T47D (cell line): ENCODE results near the gene HSF5.

ENCODE experiments used
- DNase-seq, 2 experiments: peaks; one replicate each; pipeline versions ENCODE4 v3.0.0 to v3.0.0-alpha.2; 2011 to 2012; ENCODE audit warnings: low read depth in 1 of 2, low spot score in 1 of 2
- JUND ChIP-seq: IDR thresholded peaks from 2 replicates; pipeline ENCODE4 v1.6.1; 2012; ENCODE audit warnings: low read depth
- in situ Hi-C: cut with HindIII; loops from 2 replicates; pipeline ENCODE4 v1.10.0; 2016; ENCODE audit warnings: low sequenced_read_pairs, low pct_unique_long_range_greater_than_20kb

The HSF5 gene

GRCh38 chr17:58447039-58447975, 40.9 kb downstream of the HSF5 start:
- in situ Hi-C loops, result no loop called here
- DNase-seq, result peak; percentile 61 to 94
- TF ChIP-seq JUND, result no peak

DNA sequence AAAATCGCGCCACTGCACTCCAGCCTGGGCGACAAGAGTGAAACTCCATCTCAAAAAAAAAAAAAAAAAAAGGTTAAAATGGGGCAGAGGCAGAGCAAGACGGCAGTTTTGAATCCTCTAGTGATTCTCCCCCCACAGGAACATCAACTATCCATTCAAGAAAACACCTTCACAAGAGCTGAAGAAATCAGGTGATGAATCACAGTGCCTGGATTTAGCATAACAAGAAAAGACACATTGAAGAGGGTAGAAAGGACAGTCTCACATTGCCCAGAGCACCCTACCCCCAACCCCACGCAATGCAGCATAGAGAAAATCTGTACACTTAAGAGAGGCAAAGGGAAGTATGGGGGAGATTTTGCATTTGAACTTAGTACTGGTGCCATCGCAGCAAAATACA, 42.1 kb downstream of the HSF5 start:
- no peak for DNase-seq
- no peak for TF ChIP-seq JUND
- in situ Hi-C loops, result no loop called here

GRCh38 chr17:58436805-58437239, 51.4 kb downstream of the HSF5 start:
- no peak for DNase-seq
- TF ChIP-seq JUND, result no peak
- in situ Hi-C loops, result no loop called here

DNA sequence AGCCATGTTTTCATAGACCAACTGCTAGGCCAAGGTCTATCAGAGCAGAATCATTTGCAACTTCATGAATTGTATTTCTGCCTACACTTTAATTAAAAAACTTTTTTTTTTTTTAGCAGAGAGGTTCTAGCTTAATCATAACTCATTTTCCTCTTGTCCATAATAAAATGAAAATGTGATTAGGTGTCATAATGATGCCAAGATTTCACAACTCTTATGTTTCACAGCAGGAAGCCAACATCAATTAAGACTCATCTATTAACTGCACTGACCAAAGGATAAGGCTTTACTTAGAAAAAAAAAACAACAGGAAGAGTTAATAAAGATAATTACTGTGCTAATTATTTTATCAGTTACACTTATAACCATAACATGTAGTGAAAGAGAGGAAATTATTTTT, 52.0 kb downstream of the HSF5 start:
- in situ Hi-C loops, result no loop called here
- no peak for TF ChIP-seq JUND
- no peak for DNase-seq

DNA sequence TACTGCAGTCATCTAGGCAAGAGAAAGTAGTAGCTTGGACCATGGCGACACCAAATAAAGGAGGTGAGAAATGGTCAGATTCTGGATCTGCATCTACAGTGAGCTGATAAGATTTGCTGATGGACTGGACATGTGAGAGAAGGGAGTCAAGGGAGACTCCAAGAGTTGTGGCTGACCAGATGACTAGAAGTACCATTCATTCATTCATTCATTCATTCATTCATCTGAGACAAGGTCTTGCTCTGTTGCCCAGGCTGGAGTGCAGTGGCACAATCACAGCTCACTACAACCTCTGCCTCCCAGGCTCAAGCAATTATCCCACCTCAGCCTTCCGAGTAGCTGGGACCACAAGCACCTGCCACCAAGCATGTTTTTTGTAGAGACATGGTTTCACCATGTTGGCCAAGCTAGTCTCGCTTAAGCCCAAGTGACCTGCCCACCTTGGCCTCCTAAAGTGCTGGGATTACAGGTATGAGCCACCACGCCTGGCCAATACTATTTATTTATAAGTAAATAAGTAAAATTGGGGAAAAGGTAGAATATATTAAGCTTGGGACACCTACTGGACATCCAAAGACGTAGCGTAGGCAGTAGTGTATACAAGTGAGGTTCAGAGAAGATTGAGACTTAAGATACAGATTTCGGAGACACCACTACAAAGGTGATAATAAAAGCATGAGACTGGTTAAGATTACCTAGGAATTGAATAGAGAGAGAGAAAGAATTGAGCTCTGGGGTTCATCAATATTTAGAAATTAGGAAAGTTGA, 55.2 kb downstream of the HSF5 start:
- in situ Hi-C loops, result no loop called here
- TF ChIP-seq JUND, result no peak
- peak in 1 of 2 experiments; percentile 7 for DNase-seq

DNA sequence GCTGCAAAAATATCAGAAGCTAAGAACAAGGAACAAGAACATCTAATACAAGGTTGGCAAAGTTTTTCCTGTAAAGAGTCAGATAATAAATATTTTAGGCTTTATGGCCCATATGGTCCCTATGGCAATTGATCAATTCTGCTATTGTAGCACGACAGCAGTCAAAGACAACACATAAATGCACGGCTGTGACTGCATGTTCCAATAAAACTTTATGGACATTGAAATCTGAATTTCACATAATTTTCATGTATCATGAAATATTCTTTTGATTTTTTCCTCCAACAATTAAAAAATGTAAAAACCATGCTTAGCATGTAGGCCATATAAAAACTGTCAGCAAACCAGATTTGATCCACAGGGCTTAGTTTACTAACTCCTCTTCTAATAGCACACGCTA, 60.4 kb downstream of the HSF5 start:
- DNase-seq, result no peak
- no peak for TF ChIP-seq JUND

GRCh38 chr17:58421711-58422110, 66.5 kb downstream of the HSF5 start:
- DNase-seq, result no peak
- in situ Hi-C loops, result no loop called here
- TF ChIP-seq JUND, result no peak

More for the DNA sequence above, 60.4 kb downstream of the HSF5 start:
- in situ Hi-C loops, result no loop called here

DNA sequence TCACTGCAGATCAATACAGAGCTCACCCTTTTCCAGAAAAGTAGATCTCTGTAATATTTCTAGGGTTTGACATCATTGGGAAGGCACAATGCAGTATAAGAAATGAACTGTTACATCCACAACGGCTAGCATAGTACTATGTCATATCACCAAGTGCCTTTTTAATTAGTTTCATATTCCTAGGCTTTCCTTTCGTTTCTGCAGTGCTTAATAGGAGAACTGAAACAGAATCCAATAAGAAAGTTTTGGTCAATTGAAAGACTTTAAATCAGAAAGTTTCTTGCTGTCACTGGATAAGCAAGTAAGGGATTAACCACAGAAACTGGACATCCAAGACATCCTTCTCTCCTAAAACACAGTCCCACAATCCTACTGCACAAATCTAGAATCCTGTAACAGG, 67.4 kb downstream of the HSF5 start:
- no peak for TF ChIP-seq JUND
- no peak for DNase-seq
- in situ Hi-C loops, result no loop called here

- TF ChIP-seq JUND, result 0 out of 2 replicates have a peak, but pooled peaks have one; percentile 17
- in situ Hi-C loops, result no loop called here
- DNase-seq, result peak; percentile 85 to 99
Measured at GRCh38 chr17:58417300-58418092, 70.7 kb downstream of the HSF5 start, which contains the start of gene RNF43. RNF43 (minus strand) TSS chr17:58417534; CDS start chr17:58415577, 1,957 bp downstream.

DNA sequence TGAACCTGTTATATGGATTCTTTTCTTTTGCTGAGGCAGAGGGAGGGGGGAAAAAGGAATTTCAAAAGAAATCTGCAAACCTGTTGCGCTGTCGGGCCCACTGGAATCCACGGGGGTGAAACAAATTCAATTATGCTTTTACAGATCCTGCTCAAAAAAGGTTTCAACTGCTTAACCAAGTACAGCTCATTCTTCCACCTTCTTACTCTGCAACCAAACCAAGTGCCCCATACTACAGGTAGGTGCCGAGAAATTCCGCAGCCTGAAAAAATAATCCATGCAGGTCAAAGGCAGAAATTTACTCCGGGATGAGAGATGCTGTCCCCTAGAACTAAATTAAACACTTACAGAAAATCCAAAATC, 71.3 kb downstream of the HSF5 start:
- peak in 1 of 2 experiments; percentile 24 for DNase-seq
- in situ Hi-C loops, result no loop called here
- no peak for TF ChIP-seq JUND

GRCh38 chr17:58416396-58416795, 71.8 kb downstream of the HSF5 start:
- TF ChIP-seq JUND, result no peak
- DNase-seq, result no peak
- in situ Hi-C loops, result no loop called here

GRCh38 chr17:58415371-58416055, 72.7 kb downstream of the HSF5 start:
- in situ Hi-C loops, result no loop called here
- DNase-seq, result no peak
- TF ChIP-seq JUND, result no peak
